NOMO-1 treated with DMSO at 0.1 percent for 48 hours (cell line): Measurements from ENCODE around the gene RYR1.
"Not testable (repeated sequence)": the region's sequence is repeated elsewhere in the genome, so short reads cannot be mapped to it uniquely, and the experiment has no call there.

Experiments used
- DNase-seq: peaks from one replicate; lab custom pipeline; 2025; ENCODE audit not compliant: unreplicated experiment; lab: John Stamatoyannopoulos, UW

Gene RYR1

GRCh38 chr19:38488096-38488495, 54.6 kb downstream of the RYR1 start:
- no peak for DNase-seq

DNA sequence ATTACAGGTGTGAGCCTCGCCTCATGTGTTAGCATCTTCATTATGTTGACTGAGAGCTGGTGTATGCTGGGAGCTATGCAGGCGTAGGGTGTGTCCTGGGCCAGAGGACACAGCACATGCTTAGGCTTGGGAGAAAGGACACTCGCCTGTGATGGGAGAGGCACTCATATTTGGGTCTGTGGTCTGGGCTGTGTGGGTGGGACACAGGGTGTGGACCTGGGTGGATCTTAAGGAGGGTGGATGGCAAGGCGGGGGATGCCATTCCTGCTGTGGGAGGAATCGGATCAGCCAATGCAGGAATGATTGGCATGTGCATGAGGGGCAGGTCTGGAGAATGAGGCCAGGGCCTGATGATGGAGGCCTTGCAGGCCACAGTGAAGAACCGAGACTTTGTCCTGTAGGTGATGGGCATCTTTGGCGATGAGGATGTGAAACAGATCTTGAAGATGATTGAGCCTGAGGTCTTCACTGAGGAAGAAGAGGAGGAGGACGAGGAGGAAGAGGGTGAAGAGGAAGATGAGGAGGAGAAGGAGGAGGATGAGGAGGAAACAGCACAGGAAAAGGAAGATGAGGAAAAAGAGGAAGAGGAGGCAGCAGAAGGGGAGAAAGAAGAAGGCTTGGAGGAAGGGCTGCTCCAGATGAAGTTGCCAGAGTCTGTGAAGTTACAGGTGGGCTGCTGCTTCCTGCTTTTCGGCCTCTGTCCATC, 55.4 kb downstream of the RYR1 start:
- no peak for DNase-seq

DNA sequence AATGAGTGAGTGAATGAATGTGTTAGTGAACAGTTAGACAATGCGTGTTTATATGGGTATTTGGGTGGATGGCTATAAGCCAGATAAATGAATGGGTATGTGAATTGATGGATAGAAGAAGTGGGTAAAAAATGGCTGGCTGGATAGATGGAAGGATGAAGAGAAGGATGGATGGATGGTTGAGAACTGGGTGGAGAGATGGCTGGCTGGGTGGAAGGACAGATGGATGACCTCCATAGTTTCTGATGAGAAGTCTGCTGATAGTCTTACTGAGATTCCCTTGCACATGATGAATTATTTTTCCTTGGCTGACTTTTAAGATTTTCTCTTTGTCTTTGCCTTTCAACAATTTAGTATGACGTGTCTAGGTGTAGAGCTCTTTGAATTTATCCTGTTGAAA, 57.4 kb downstream of the RYR1 start:
- no peak for DNase-seq

DNA sequence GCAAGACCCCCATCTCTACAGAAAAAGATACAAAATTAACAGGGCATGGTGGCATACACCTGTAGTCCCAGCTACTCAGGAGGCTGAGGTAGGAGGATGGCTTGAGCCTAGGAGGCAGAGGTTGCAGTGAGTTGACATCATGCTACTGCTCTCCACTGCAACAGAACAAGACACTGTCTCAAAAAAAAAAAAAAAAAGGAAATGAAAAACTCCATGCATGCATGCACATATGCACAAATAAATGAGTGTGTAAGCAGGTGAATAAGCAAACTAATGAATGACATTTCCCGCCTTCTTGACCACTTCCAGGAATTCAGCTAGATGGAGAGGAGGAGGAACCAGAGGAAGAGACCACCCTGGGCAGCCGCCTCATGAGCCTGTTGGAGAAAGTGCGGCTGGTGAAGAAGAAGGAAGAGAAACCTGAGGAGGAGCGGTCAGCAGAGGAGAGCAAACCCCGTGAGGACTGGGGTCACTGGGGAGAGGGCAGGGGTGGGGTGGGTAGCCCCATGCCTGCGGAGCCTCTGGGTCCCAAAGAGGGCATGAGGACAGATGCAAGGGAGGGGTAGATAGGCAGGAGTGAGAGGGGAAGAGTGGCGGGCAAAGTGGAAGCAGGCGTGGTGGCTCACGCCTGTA, 58.8 kb downstream of the RYR1 start:
- DNase-seq: peak; percentile 37

- no peak for DNase-seq
Measured at GRCh38 chr19:38494379-38494778, 60.9 kb downstream of the RYR1 start.

- DNase-seq: not testable (repeated sequence)
Measured at GRCh38 chr19:38495375-38495774, 61.9 kb downstream of the RYR1 start.

- DNase-seq: no peak
Measured at GRCh38 chr19:38496116-38496515, 62.6 kb downstream of the RYR1 start.

- no peak for DNase-seq
Measured at GRCh38 chr19:38496603-38497487, 63.4 kb downstream of the RYR1 start.

DNA sequence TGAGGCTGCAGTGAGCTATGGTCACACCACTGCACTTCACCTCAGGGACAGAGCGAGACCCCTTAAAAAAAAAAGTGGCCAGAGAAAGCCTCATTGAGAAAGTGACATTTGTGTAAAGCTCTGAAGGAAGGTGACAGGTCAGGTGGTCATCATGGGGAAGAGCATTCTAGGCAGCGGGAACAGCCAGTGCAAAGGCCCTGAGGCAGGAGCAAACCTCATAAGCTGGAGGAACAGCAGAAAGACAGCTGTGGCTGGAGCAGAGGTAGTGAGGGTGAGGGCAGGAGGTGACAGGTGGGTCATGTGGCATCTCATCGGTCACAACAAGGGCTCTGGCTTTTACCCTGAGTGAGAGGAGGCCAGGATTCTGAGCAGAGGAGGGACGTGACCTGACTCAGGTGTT, 64.4 kb downstream of the RYR1 start:
- DNase-seq: no peak

- no peak for DNase-seq
Measured at GRCh38 chr19:38499532-38499931, 66.0 kb downstream of the RYR1 start.

GRCh38 chr19:38500450-38500849, 67.0 kb downstream of the RYR1 start:
- DNase-seq: no peak

DNA sequence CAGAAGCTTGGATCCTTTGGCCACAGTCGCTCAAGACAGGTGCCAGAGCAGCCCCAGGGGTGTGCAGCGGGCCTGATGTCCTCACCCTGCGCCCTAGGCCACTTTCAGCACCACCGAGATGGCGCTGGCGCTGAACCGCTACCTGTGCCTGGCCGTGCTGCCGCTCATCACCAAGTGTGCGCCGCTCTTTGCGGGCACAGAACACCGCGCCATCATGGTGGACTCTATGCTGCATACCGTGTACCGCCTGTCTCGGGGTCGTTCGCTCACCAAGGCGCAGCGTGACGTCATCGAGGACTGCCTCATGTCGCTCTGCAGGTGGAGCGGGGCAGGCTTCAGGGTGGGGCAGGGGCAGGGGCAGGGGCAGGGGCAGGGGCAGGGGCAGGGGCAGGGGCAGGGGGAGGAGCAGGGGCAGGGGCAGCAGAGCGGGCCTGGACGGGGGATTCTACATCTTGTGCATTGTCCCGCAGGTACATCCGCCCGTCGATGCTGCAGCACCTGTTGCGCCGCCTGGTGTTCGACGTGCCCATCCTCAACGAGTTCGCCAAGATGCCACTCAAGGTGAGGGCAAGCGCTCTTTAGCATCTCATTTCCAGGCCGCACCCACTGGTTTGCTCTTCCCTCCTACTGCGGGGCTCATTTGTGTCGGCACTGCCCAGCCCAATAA, 69.1 kb downstream of the RYR1 start:
- DNase-seq: no peak

DNA sequence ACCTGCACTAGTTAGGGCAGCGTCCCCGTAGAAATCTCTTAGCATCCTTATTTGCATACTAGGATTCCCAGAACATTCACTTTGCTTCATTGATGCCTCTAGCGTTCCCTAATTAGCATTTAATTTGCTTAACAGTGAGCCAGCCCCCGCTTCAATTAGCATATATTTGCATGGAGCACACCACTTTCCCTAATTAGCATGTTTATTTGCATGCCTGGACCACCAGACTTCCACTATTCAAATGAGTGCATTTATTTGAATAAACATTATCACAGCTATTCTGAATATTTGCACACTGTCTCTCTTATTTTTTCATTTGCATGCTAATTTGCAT, 69.6 kb downstream of the RYR1 start:
- DNase-seq: no peak

DNA sequence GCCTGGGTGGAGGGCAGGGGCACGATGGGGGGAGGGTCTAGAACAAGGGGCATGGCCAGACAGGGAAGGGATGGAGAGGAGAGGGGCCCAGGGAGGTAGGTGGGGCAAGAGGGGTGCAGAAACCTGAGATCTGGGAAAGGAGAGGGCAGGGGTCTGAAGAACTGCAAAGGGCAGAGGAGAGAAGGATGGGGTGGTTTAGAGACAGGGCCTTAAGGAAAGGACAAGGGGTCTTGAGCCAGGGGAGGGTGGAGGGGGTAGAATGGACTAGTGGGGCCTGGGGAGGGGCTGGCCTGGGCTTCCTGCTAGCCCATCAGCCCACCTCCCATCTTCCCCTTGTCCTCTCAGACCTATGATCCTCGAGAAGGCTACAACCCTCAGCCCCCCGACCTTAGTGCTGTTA, 72.5 kb downstream of the RYR1 start:
- DNase-seq: no peak

DNA sequence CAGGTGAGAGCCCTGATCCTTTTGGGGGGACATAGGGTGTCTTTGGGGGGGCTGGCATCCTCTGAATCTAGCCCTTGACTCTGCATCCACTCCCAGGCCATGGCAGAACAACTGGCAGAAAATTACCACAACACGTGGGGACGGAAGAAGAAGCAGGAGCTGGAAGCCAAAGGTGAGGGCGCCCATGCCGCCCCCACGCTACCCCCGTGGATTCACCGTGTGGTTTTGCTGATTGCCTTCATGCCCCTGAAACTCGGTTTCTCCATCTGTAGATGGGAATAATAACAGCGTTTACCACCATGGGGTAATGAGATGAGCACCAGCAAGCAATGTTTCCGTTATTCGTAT, 72.9 kb downstream of the RYR1 start:
- DNase-seq: no peak

GRCh38 chr19:38506723-38507550, 73.4 kb downstream of the RYR1 start:
- DNase-seq: peak; percentile 92

GRCh38 chr19:38507551-38508127, 74.1 kb downstream of the RYR1 start:
- DNase-seq: no peak

- no peak for DNase-seq
Measured at GRCh38 chr19:38508507-38508906, 75.0 kb downstream of the RYR1 start.

- no peak for DNase-seq
Measured at GRCh38 chr19:38509027-38509426, 75.5 kb downstream of the RYR1 start.

- DNase-seq: no peak
Measured at GRCh38 chr19:38511074-38511708, 77.7 kb downstream of the RYR1 start.
